Suppressor macrophage treated with lipopolysaccharide for 4 hours (primary cell): Measurements from ENCODE around the gene SNX3.

Experiments used
- DNase-seq: peaks from one replicate; pipeline ENCODE4 v3.0.0-alpha.2; 2020

SNX3 gene

DNA sequence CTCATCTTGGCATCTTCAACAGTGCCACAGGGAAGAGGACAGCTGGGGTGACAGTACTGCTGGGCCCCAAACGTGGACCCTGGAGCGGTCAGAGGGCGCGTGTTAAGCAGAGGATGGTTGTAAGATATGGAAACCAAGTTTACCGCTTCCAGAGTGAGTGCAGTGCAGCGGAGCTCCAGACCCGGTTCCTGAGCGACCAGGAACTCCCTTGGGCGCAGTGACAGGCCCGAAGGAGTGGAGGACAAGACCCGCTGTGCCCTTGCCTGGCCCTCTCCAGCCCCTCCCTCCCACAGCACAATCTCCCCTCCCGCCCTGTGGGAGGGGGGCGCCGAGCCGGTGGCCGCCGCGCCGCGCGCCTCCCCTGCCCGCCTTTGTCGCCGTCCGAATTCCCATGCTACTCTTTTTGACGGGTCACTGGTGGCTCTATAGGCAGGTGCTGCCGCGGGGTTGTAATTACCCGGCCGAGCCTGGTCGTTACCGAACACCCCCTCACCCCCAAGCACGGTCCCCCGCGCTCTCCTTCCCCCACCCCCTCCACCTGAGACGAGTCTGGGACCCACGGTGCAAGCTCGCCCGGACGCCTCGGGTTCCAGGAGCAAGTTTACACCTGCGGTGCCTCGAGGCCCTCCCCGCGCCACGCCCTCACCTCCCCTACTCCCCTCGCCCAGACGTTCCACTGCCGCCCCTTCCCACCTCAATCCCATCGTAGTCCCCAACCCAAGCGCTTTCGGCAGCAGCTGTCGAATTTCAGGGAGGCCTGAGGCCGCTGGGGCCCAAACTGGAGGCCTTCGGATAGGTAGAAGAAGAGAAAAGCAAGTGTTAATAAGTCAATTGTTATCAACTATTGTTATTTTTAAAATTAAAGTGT is 91.1 kb downstream of the SNX3 start:
- DNase-seq: no peak

DNA sequence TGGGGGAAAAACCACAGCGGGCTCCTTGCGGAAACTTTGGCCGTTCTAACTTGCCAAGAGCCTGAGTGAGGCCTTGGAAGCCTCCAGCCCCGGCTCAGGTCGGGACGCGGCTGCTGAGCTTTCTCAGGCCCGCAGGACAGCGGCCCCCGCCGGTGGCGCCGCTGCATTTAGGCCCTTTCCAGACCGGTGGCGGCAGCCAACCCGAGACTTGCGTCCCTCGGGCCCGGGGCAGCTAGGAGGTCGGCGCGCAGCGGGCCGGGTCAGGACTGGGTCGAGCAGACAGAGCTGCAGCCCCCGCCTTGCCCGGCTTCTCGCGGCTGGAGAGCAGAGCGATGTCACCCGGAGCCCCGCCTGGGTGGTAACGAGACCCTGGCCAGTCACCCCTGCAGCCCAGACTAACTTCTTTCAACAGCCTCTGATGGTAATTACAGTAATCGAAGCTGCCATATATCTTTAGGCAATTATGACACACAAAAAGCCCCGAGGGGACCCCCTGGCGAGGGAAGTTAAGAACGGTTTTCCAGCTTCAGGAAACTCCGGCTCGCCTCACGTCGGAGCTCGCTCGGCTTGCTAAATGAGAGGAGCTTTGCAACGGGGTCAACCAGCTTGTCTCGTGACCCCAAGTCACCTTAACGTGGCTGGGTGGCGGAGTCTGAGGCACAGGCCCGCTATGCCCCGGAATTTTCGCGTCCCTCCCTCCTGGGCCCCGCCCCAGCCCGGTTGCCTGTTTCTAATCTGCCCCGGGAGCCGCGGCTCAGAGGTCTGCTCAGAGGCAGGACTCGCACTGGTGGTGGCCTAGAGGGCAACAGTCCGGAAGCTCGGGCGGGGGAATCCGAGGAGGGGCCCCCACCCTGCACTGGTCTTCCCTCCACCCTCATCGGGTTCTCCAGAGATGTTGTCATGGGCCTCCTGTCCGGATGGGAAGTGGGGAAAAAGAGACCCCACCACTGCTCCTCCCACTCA is 92.1 kb downstream of the SNX3 start:
- DNase-seq: peak; percentile 48

- DNase-seq: no peak
These were observed 92.8 kb downstream of the SNX3 start for GRCh38 chr6:108168090-108168463.

DNA sequence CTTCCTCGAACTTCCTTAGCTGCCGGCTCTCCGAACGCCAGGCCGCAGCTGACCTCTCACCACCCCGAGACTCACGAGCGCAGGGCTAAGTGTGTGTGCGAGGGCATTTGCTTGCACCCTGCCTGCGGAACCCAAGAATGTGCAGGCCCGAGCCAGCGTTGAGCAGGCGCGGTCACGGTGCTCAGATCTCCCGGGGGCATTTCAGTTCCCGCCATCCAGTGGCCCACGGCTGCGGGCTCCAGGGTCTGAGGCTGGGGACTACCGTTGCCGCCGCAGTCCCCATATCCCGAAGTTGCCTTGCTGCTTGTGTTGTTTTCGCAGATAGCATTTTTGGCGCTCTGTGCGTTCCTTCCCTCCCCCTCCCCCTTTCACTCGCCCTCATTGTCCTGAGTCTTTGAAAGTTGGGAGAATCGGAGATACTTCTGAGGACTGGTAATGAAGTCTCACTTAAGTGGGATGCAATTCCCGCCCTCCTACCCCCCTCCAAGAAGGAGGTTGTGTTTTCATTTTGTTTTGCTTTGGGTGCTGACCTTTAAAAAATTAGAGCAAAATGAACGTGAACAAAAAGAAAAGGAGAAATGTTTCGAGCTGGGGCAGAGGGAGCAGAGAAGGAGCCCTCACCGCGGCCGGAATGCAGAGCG is 93.3 kb downstream of the SNX3 start:
- no peak for DNase-seq

- no peak for DNase-seq
These were observed 94.0 kb downstream of the SNX3 start for GRCh38 chr6:108166664-108167448.

DNA sequence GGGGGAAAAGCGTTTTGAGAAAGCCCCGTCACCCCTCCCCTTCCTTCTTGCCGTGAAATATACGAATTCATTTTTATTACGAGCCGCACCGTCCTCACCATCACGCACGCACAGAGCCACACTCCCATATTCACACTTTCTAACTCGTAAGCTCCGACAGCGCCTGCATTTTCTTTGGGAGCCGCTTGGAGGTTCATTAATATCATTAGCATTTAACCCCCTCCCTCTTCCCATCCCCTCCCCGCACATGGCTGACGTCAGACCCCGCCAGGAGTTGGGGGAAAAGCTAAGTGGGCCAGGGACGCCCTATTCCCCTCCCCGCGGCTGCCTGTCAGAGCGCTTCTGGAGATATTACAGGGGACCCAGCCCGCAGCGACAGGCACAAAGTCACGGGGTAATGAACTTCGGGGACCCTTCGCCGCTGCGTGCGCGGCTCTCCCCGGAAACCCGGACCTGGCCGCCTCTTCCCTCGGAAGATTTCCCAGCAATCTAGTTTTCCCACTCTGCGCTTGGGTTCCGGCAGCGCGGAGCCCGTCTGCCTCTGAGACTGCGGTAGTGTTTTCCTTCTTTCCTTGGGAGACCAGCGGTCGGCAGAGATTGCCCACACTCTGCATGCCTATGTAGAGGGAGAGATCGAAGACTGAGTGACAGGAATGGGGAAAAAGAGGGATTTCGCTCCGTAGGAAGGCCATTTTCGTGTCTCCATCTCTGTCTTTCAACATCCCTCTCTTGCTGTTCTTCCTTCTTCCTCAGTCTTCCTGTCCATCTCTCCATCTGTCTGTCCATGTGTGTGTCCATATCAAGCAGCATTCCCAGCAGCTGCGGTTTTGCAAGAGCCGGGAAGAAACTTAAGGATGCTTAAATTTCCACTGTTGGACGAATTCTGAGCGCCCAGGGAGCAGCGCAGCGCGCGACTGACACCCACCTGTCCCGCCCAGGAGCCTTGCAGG is 94.9 kb downstream of the SNX3 start, which contains the start of gene NR2E1:
Gene NR2E1, plus strand, starts transcription at position 309 of the 950 bp plus-strand sequence. CDS start 744 bp downstream, outside the sequence.
- no peak for DNase-seq

DNA sequence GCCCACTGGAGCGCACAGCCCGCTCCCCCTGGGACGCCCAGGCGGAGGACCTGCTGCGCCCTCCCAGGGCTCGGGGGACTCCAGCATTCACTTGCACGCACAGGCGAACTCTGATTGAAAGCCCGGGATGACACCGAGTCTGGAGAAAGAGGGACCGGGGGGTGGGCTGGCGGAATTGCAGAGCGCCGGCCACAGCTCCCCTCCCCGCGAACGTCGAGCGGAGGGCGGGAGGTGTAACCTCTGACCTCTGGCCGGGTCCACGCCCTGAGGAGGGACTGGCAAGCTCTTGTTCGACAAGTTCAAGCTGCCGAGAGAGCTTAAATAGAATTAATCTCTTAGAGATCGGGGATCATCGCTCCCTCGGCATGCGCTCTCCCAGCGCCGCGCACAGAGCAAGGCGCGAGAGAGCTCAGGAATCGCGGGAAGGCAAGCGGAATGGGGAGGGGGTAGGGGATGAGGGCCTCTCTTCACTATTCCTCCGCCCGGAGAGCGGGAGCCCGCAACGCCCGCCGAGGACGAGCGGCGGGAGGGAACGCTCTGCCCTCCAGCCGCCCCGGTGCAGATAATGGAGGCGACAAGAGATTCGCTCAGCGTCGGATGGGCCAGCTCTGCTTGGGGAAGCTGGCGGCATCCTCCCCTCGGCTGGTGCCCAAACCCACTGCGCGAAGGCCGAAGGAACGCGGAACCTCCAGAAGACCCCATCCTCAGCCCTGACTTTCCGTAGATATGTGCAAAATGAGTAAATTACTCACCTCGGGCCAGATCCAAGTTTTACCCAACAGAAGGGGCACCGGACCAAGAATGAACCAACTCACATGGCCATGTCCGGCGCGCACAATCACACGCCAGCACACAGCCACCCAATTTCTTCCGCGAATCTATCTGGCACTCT is 95.8 kb downstream of the SNX3 start:
- no peak for DNase-seq

GRCh38 chr6:108164543-108164814 is 96.4 kb downstream of the SNX3 start:
- DNase-seq: no peak

- DNase-seq: no peak
These were observed 96.9 kb downstream of the SNX3 start for GRCh38 chr6:108163644-108164542.

- DNase-seq: no peak
These were observed 97.6 kb downstream of the SNX3 start for GRCh38 chr6:108163267-108163643.

- no peak for DNase-seq
These were observed 99.0 kb downstream of the SNX3 start for GRCh38 chr6:108161724-108162282.
